HepG2 (cell line): ENCODE data around the gene PRDX6. TPM values are rescaled to one million over a fixed set of nuclear protein-coding genes. Genes with fewer than 3 reads are reported as not detected.

Experiments
- ATAC-seq: fragments of 200-7000 bp; cut with Tn5 transposase; 3 replicates; pipeline ENCODE4 v1.9.1; 2020; ENCODE audit warnings: mild to moderate bottlenecking, moderate library complexity
- BruUV-seq: library from RNA; stranded (reverse); fragments of 400-500 nt; replicated peaks from 2 replicates; lab custom pipeline; 2021; lab: Mats Ljungman, UMichigan
- CTCF ChIA-PET: fragments of 300-600 bp; formaldehyde crosslinking; extraction: SDS; loops from one replicate; lab custom pipeline; 2021; ENCODE audit warnings: low total read pairs, inconsistent platforms, low intra/inter-chr PET ratio; lab: Yijun Ruan, JAX
- POLR2A ChIA-PET: fragments of 350-600 bp; sonication (Branson Sonifier 250); formaldehyde crosslinking; loops from one replicate; lab custom pipeline; 2020; ENCODE audit warnings: antibody characterized with exemption, inconsistent platforms; lab: Yijun Ruan, JAX
- DNase-seq: peaks from one replicate; pipeline ENCODE4 v3.0.0-alpha.2; 2015; ENCODE audit warnings: low spot score
- FAIRE-seq: peaks from 3 replicates; lab custom pipeline; 2011; peaks lifted over from hg19 to GRCh38; lab: Jason Lieb, UNC
- H2AFZ ChIP-seq: one replicate; pipeline ENCODE4 v1.6.1; 2011; ENCODE audit warnings: low read length, inconsistent platforms
- H3K27ac ChIP-seq: fragments of 300-600 bp; 3 replicates; pipeline ENCODE4 v1.8.0; 2011; ENCODE audit warnings: mixed run types, mild to moderate bottlenecking, mixed read lengths, low read length, inconsistent platforms; ENCODE audit not compliant: insufficient read depth; ENCODE audit errors: extremely low read length
- H3K27me3 ChIP-seq, 2 experiments: fragments of 200-600 bp in 1 of 2; 2 replicates in 1 of 2; 3 replicates in 1 of 2; pipeline versions ENCODE4 v1.6.0 to v1.8.0; 2011; ENCODE audit warnings: low read length in 2 of 2, mild to moderate bottlenecking in 2 of 2, moderate library complexity in 2 of 2, inconsistent platforms in 1 of 2; ENCODE audit not compliant: insufficient read depth in 2 of 2, control insufficient read depth in 1 of 2
- H3K36me3 ChIP-seq, 2 experiments: fragments of 200-600 bp in 1 of 2; replicated peaks in 1 of 2; 2 replicates in 1 of 2; 3 replicates in 1 of 2; pipeline versions ENCODE4 v1.5.1 to v1.8.0; 2011; ENCODE audit warnings: low read length in 2 of 2, inconsistent platforms in 1 of 2; ENCODE audit not compliant: insufficient read depth in 2 of 2, control insufficient read depth in 1 of 2
- H3K4me1 ChIP-seq: 2 replicates; pipeline ENCODE4 v1.5.1; 2012; ENCODE audit warnings: low read length, inconsistent platforms; ENCODE audit not compliant: insufficient read depth
- H3K4me2 ChIP-seq: 2 replicates; pipeline ENCODE4 v1.6.0; 2011; ENCODE audit warnings: low read depth, low read length, inconsistent platforms
- H3K4me3 ChIP-seq, 3 experiments: fragments of 200-600 bp in 1 of 3; sonication (generic), shearing (Covaris generic) in 1 of 3; replicated peaks in 1 of 3; 2 replicates each; pipeline ENCODE4 v1.5.1; 2011 to 2016; ENCODE audit warnings: low read length in 3 of 3, inconsistent platforms in 2 of 3, low read depth in 2 of 3, mild to moderate bottlenecking in 2 of 3, control low read depth in 1 of 3, mixed read lengths in 1 of 3; ENCODE audit not compliant: insufficient read depth in 1 of 3
- H3K79me2 ChIP-seq: one replicate; pipeline ENCODE4 v1.6.1; 2011; ENCODE audit warnings: low read length, inconsistent platforms; ENCODE audit not compliant: insufficient read depth
- H3K9ac ChIP-seq: 2 replicates; pipeline ENCODE4 v1.6.0; 2011; ENCODE audit warnings: mild to moderate bottlenecking, low read depth, low read length, inconsistent platforms; ENCODE audit not compliant: insufficient read depth
- H3K9me3 ChIP-seq: 2 replicates; pipeline ENCODE4 v1.5.1; 2012; ENCODE audit warnings: mild to moderate bottlenecking, low read length
- H4K20me1 ChIP-seq: 2 replicates; pipeline ENCODE4 v1.6.0; 2011; ENCODE audit warnings: inconsistent platforms, mild to moderate bottlenecking, low read length, moderate library complexity; ENCODE audit not compliant: insufficient read depth
- ATF4 ChIP-seq, 2 experiments: fragments of 450-650 bp in 1 of 2; sonication (generic) in 1 of 2; formaldehyde crosslinking; IDR thresholded peaks; 2 replicates each; pipeline versions ENCODE4 v1.5.0 to v1.8.0; 2020 to 2022; ENCODE audit warnings: mild to moderate bottlenecking in 1 of 2, missing genetic modification reagents in 1 of 2
- FOXA3 ChIP-seq: IDR thresholded peaks from 2 replicates; pipeline ENCODE4 v1.6.1; 2016; ENCODE audit warnings: missing genetic modification reagents, missing compliant biosample characterization
- FOXP1 ChIP-seq, 2 experiments: fragments of 450-650 bp in 1 of 2; IDR thresholded peaks; 2 replicates each; pipeline ENCODE4 v1.6.1; 2017 to 2018; ENCODE audit warnings: antibody characterized with exemption in 1 of 2
- KDM1A ChIP-seq: IDR thresholded peaks from 2 replicates; pipeline ENCODE4 v1.6.1; 2016; ENCODE audit warnings: missing compliant biosample characterization
- MTF2 ChIP-seq: sonication (generic); formaldehyde crosslinking; IDR thresholded peaks from 2 replicates; pipeline ENCODE4 v1.5.0; 2020; ENCODE audit warnings: missing genetic modification reagents, borderline replicate concordance
- PITX1 ChIP-seq: sonication (generic); formaldehyde crosslinking; IDR thresholded peaks from 2 replicates; pipeline ENCODE4 v1.5.1; 2020; ENCODE audit warnings: mild to moderate bottlenecking, missing genetic modification reagents
- PTBP1 ChIP-seq: fragments of 200-400 bp; formaldehyde crosslinking; IDR thresholded peaks from 2 replicates; pipeline ENCODE4 v1.6.1; 2018; ENCODE audit warnings: low read length, low read depth; ENCODE audit not compliant: poor library complexity, severe bottlenecking
- ZC3H4 ChIP-seq: sonication (generic); formaldehyde crosslinking; IDR thresholded peaks from 2 replicates; pipeline ENCODE4 v1.4.0; 2020; ENCODE audit warnings: missing genetic modification reagents, borderline replicate concordance
- ZFX ChIP-seq: sonication (generic); formaldehyde crosslinking; IDR thresholded peaks from 2 replicates; pipeline ENCODE4 v1.4.0; 2020; ENCODE audit warnings: mild to moderate bottlenecking, low read depth, missing genetic modification reagents, moderate library complexity
- ZNF124 ChIP-seq: sonication (generic); formaldehyde crosslinking; IDR thresholded peaks from 2 replicates; pipeline ENCODE4 v1.4.0; 2020; ENCODE audit warnings: missing genetic modification reagents
- ZNF234 ChIP-seq: sonication (generic); formaldehyde crosslinking; conservative IDR thresholded peaks from 2 replicates; pipeline ENCODE4 v1.5.1; 2020; ENCODE audit warnings: mild to moderate bottlenecking, missing genetic modification reagents
- ZNF674 ChIP-seq: sonication (generic); formaldehyde crosslinking; IDR thresholded peaks from 2 replicates; pipeline ENCODE4 v1.5.0; 2020; ENCODE audit warnings: low read depth, mild to moderate bottlenecking, missing genetic modification reagents
- ZNF879 ChIP-seq: sonication (generic); formaldehyde crosslinking; IDR thresholded peaks from 2 replicates; pipeline ENCODE4 v1.8.1; 2023; ENCODE audit warnings: missing genetic modification reagents
- ZSCAN29 ChIP-seq: sonication (generic); formaldehyde crosslinking; conservative IDR thresholded peaks from 2 replicates; pipeline ENCODE4 v1.4.0; 2020; ENCODE audit warnings: mild to moderate bottlenecking, missing genetic modification reagents
- WGBS: methylation state at CpG from one replicate; pipeline ENCODE4 v1.1.6; 2017; ENCODE audit warnings: low lambda C conversion rate; 5-methylcytosine and 5-hydroxymethylcytosine counted together
- in situ Hi-C: cut with HindIII; loops from 2 replicates; pipeline ENCODE4 v1.10.0; 2017; ENCODE audit warnings: low pct_unique_long_range_greater_than_20kb; ENCODE audit not compliant: extremely low pct_ligation_motif_present
- intact Hi-C: fragments of 100-400 bp; cut with micrococcal nuclease; formaldehyde crosslinking; loops from one replicate; pipeline ENCODE4 v1.10.0; 2022; ENCODE audit not compliant: unreplicated experiment
- polyA plus RNA-seq, 8 experiments: library from polyadenylated mRNA; depleted of rRNA in 3 of 8; stranded (reverse) in 7 of 8; unstranded in 1 of 8; fragments of >200 nt; fragmentation: Illumina TruSeq in 4 of 8; extraction: Trizol in 4 of 8; gene quantifications; 2 replicates each; pipeline versions ENCODE4 v1.2.1 to v1.2.3, GENCODE V29; 2011 to 2016; ENCODE audit warnings: low read depth in 4 of 8, missing spikeins in 1 of 8, mixed read lengths in 1 of 8; ENCODE audit not compliant: insufficient read depth in 1 of 8
- total RNA-seq, 5 experiments: library from RNA; depleted of rRNA; stranded (reverse); fragments of >200 nt; fragmentation: Illumina TruSeq; extraction: Trizol; gene quantifications; 2 replicates each; pipeline ENCODE4 v1.2.3, GENCODE V29; 2016; ENCODE audit warnings: low read depth in 1 of 5
- TF ChIP-seq, protein P1 (sequence below): sonication (generic); formaldehyde crosslinking; IDR thresholded peaks from 2 replicates; pipeline ENCODE4 v1.9.0; 2022; ENCODE audit warnings: missing genetic modification reagents, mild to moderate bottlenecking, borderline replicate concordance
- TF ChIP-seq, protein P2 (sequence below): sonication (generic); formaldehyde crosslinking; IDR thresholded peaks from 2 replicates; pipeline ENCODE4; 2020; ENCODE audit warnings: missing genetic modification reagents, mild to moderate bottlenecking, borderline replicate concordance
- TF ChIP-seq, protein P3 (sequence below): fragments of 450-650 bp; IDR thresholded peaks from 2 replicates; pipeline ENCODE4 v1.6.1; 2017

The PRDX6 gene
- total and polyA plus RNA-seq, 2 of the 13 experiments (the other 11 are each of a cell fraction or from before 2014, with no cell fraction given), result 224 to 309 TPM

- TF ChIP-seq ZNF124 (CRISPR knock-in tag), result no peak
- no peak for TF ChIP-seq ATF4 (CRISPR knock-in tag; IDR thresholded peaks at IDR 0.05)
- TF ChIP-seq PTBP1, result no peak
- TF ChIP-seq, protein P1, sequence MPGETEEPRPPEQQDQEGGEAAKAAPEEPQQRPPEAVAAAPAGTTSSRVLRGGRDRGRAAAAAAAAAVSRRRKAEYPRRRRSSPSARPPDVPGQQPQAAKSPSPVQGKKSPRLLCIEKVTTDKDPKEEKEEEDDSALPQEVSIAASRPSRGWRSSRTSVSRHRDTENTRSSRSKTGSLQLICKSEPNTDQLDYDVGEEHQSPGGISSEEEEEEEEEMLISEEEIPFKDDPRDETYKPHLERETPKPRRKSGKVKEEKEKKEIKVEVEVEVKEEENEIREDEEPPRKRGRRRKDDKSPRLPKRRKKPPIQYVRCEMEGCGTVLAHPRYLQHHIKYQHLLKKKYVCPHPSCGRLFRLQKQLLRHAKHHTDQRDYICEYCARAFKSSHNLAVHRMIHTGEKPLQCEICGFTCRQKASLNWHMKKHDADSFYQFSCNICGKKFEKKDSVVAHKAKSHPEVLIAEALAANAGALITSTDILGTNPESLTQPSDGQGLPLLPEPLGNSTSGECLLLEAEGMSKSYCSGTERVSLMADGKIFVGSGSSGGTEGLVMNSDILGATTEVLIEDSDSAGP (CRISPR knock-in tag), result no peak
Observed at GRCh38 chr1:173433751-173434326, 43.3 kb upstream of the PRDX6 start (continued).

DNA sequence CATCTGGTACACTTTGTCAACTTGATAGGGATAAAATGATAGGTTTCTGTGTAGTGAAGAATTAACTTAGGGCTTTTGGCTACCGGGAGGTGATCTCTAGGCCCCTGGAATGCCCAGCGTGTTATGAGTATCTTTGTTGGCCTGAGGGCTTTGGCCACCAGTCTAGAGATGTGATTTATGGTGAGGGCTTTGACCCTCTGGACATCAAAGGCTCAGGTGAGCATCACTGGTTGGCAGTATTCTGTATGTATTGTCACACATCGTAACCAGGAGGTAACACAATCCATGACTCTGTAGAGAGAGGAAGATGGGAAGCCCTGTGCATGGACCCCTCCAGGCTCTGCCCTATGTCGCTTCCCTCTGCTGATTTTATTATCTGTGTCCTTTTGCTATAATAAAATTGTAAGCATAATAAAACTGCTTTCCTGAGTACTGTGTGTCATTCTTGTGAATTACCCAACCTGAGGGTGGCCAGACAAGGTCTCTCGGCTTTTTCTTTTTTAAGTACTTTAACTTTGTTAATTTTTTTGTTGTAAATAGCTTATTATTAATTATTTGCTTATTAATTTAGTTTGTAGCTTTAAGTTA, 40.2 kb upstream of the PRDX6 start:
- Histone ChIP-seq H3K9me3 (no peaks in the 10 kb centered on the region), H3K79me2 (no peaks in the 10 kb centered on the region), H3K27ac (no peak overlapping the region), H2AFZ (no peak overlapping the region), H3K4me3 (no peak overlapping the region), H3K9ac (no peak overlapping the region), H3K36me3 (no peaks in the 10 kb centered on the region), H4K20me1 (no peaks in the 10 kb centered on the region), H3K27me3 (no peaks in the 10 kb centered on the region), H3K4me1 (peaks cover 16% of the 10 kb centered on the region), H3K4me2 (no peak overlapping the region)
- ChIA-PET CTCF (no interaction called here), POLR2A (no interaction called here)
- BruUV-seq, result no TSS peak
- no peak for DNase-seq
- no peak for ATAC-seq
- FAIRE-seq, result no peak
- intact Hi-C loops, result no loop called here
- in situ Hi-C loops, result no loop called here
- 92% methylated on average over 5 of the region's 5 CpGs for WGBS
- TF ChIP-seq ZNF879 (no peak), ZNF234 (CRISPR knock-in tag) (no peak), MTF2 (no peak), PITX1 (CRISPR knock-in tag) (no peak), FOXP1 (IDR thresholded peaks at IDR 0.05) (no peak), FOXP1 (CRISPR knock-in tag; IDR thresholded peaks at IDR 0.05) (no peak), KDM1A (CRISPR knock-in tag) (no peak), ZNF674 (CRISPR knock-in tag) (no peak), ZC3H4 (CRISPR knock-in tag) (no peak), ZFX (CRISPR knock-in tag) (no peak), ZSCAN29 (CRISPR knock-in tag) (no peak), FOXA3 (no peak)
- TF ChIP-seq, protein P2, sequence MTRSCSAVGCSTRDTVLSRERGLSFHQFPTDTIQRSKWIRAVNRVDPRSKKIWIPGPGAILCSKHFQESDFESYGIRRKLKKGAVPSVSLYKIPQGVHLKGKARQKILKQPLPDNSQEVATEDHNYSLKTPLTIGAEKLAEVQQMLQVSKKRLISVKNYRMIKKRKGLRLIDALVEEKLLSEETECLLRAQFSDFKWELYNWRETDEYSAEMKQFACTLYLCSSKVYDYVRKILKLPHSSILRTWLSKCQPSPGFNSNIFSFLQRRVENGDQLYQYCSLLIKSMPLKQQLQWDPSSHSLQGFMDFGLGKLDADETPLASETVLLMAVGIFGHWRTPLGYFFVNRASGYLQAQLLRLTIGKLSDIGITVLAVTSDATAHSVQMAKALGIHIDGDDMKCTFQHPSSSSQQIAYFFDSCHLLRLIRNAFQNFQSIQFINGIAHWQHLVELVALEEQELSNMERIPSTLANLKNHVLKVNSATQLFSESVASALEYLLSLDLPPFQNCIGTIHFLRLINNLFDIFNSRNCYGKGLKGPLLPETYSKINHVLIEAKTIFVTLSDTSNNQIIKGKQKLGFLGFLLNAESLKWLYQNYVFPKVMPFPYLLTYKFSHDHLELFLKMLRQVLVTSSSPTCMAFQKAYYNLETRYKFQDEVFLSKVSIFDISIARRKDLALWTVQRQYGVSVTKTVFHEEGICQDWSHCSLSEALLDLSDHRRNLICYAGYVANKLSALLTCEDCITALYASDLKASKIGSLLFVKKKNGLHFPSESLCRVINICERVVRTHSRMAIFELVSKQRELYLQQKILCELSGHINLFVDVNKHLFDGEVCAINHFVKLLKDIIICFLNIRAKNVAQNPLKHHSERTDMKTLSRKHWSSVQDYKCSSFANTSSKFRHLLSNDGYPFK, result no peak
- TF ChIP-seq, protein P3, sequence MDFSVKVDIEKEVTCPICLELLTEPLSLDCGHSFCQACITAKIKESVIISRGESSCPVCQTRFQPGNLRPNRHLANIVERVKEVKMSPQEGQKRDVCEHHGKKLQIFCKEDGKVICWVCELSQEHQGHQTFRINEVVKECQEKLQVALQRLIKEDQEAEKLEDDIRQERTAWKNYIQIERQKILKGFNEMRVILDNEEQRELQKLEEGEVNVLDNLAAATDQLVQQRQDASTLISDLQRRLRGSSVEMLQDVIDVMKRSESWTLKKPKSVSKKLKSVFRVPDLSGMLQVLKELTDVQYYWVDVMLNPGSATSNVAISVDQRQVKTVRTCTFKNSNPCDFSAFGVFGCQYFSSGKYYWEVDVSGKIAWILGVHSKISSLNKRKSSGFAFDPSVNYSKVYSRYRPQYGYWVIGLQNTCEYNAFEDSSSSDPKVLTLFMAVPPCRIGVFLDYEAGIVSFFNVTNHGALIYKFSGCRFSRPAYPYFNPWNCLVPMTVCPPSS, result no peak
